Measurements from ENCODE around the gene FRRS1L. TPM values are rescaled to one million over a fixed set of nuclear protein-coding genes. Genes with fewer than 3 reads are reported as not detected.

The FRRS1L gene
- total RNA-seq, 2 donors from 2014 or later: 0.81 to 1.1 TPM

- no peak for TF ChIP-seq CTCF (IDR thresholded peaks at IDR 0.05)
- no peaks in the 10 kb centered on the region for H3K9me3 ChIP-seq
- no peaks in the 10 kb centered on the region for H3K4me1 ChIP-seq (ENCODE audit: control insufficient read depth in 1 of 2, low read depth in 2 of 2)
- ATAC-seq (ENCODE audit: insufficient number of reproducible peaks, low FRiP score, low read depth) (no peak), DNase-seq (ENCODE audit: low spot score) (no peak)
- no peaks in the 10 kb centered on the region for H3K36me3 ChIP-seq
- H3K27ac ChIP-seq: no peak overlapping the region
- H3K27me3 ChIP-seq (replicated peaks; ENCODE audit: insufficient read depth): no peaks in the 10 kb centered on the region
- H3K4me3 ChIP-seq: no peak overlapping the region
Measured at GRCh38 chr9:109166171-109166770, 778 bp downstream of the FRRS1L start.

- Histone ChIP-seq H3K4me3 (no peak overlapping the region), H3K27me3 (replicated peaks; ENCODE audit: insufficient read depth) (no peaks in the 10 kb centered on the region), H3K9me3 (no peaks in the 10 kb centered on the region), H3K36me3 (no peaks in the 10 kb centered on the region), H3K27ac (no peak overlapping the region), H3K4me1 (ENCODE audit: control insufficient read depth in 1 of 2, low read depth in 2 of 2) (no peaks in the 10 kb centered on the region)
- TF ChIP-seq CTCF (IDR thresholded peaks at IDR 0.05): no peak
- DNase-seq (ENCODE audit: low spot score) (no peak), ATAC-seq (ENCODE audit: insufficient number of reproducible peaks, low FRiP score, low read depth) (no peak)
Measured at GRCh38 chr9:109164042-109164441, 3.0 kb downstream of the FRRS1L start.

- Histone ChIP-seq H3K4me3 (no peak overlapping the region), H3K27ac (no peak overlapping the region), H3K36me3 (no peaks in the 10 kb centered on the region), H3K9me3 (no peaks in the 10 kb centered on the region), H3K27me3 (replicated peaks; ENCODE audit: insufficient read depth) (no peaks in the 10 kb centered on the region), H3K4me1 (ENCODE audit: control insufficient read depth in 1 of 2, low read depth in 2 of 2) (no peaks in the 10 kb centered on the region)
- ATAC-seq (ENCODE audit: insufficient number of reproducible peaks, low FRiP score, low read depth): no peak
- DNase-seq (ENCODE audit: low spot score): no peak
- no peak for TF ChIP-seq CTCF (IDR thresholded peaks at IDR 0.05)
Measured at GRCh38 chr9:109163194-109163593, 3.9 kb downstream of the FRRS1L start.

- Histone ChIP-seq H3K9me3 (no peaks in the 10 kb centered on the region), H3K27me3 (replicated peaks; ENCODE audit: insufficient read depth) (no peaks in the 10 kb centered on the region), H3K36me3 (no peaks in the 10 kb centered on the region), H3K27ac (no peak overlapping the region), H3K4me3 (no peak overlapping the region), H3K4me1 (ENCODE audit: control insufficient read depth in 1 of 2, low read depth in 2 of 2) (no peaks in the 10 kb centered on the region)
- ATAC-seq (ENCODE audit: insufficient number of reproducible peaks, low FRiP score, low read depth) (no peak), DNase-seq (ENCODE audit: low spot score) (no peak)
- no peak for TF ChIP-seq CTCF (IDR thresholded peaks at IDR 0.05)
Measured at GRCh38 chr9:109162677-109163076, 4.4 kb downstream of the FRRS1L start.

- DNase-seq (ENCODE audit: low spot score) (no peak), ATAC-seq (ENCODE audit: insufficient number of reproducible peaks, low FRiP score, low read depth) (no peak)
- Histone ChIP-seq H3K27me3 (replicated peaks; ENCODE audit: insufficient read depth) (no peaks in the 10 kb centered on the region), H3K36me3 (no peaks in the 10 kb centered on the region), H3K4me3 (no peak overlapping the region), H3K27ac (no peak overlapping the region), H3K4me1 (ENCODE audit: control insufficient read depth in 1 of 2, low read depth in 2 of 2) (no peaks in the 10 kb centered on the region), H3K9me3 (no peaks in the 10 kb centered on the region)
- no peak for TF ChIP-seq CTCF (IDR thresholded peaks at IDR 0.05)
Measured at GRCh38 chr9:109161471-109161870, 5.6 kb downstream of the FRRS1L start.

Measured in thoracic aorta (tissue), 2 donors.